IMR-90 (cell line): ENCODE data around the gene BTBD6. TPM values are rescaled to one million over a fixed set of nuclear protein-coding genes. Genes with fewer than 3 reads are reported as not detected.

Source experiments
- ATAC-seq: fragments of 200-7000 bp; cut with Tn5 transposase; 2 replicates; pipeline ENCODE4 v1.9.1; 2020; ENCODE audit warnings: low read depth, mild to moderate bottlenecking, moderate library complexity
- BruUV-seq: library from RNA; stranded (reverse); fragments of 400-500 nt; replicated peaks from 2 replicates; lab custom pipeline; 2021; lab: Mats Ljungman, UMichigan
- CTCF ChIA-PET: fragments of 300-600 bp; formaldehyde crosslinking; extraction: SDS; loops from one replicate; lab custom pipeline; 2021; ENCODE audit warnings: antibody characterized with exemption; lab: Yijun Ruan, JAX
- POLR2A ChIA-PET: fragments of 300-600 bp; sonication (Branson Sonifier 250); formaldehyde crosslinking; loops from one replicate; lab custom pipeline; 2022; ENCODE audit warnings: antibody characterized with exemption; ENCODE audit not compliant: unreplicated experiment; lab: Charles Lee
- DNase-seq: peaks from one replicate; pipeline ENCODE4 v3.0.0; 2013
- H2AFZ ChIP-seq: replicated peaks from 2 replicates; pipeline ENCODE3; 2013; ENCODE audit warnings: low read length, mild to moderate bottlenecking; ENCODE audit not compliant: poor library complexity
- H2AK5ac ChIP-seq: 2 replicates; pipeline ENCODE4 v1.6.1; 2013; ENCODE audit warnings: low read depth, low read length, inconsistent platforms
- H2AK9ac ChIP-seq: replicated peaks from 2 replicates; pipeline ENCODE3; 2013; ENCODE audit warnings: mild to moderate bottlenecking, low read depth, low read length, moderate library complexity; ENCODE audit not compliant: poor library complexity
- H2BK120ac ChIP-seq: 2 replicates; pipeline ENCODE4 v1.6.1; 2013; ENCODE audit warnings: low read depth, low read length, inconsistent platforms
- H2BK15ac ChIP-seq: 3 replicates; pipeline ENCODE4 v1.6.1; 2013; ENCODE audit warnings: low read depth, low read length, inconsistent platforms
- H2BK20ac ChIP-seq: 2 replicates; pipeline ENCODE4 v1.6.1; 2013; ENCODE audit warnings: low read depth, mild to moderate bottlenecking, inconsistent platforms, low read length, moderate library complexity
- H2BK5ac ChIP-seq: 2 replicates; pipeline ENCODE4 v1.6.1; 2013; ENCODE audit warnings: mild to moderate bottlenecking, low read depth, low read length, inconsistent platforms; ENCODE audit not compliant: poor library complexity, severe bottlenecking
- H3K14ac ChIP-seq: replicated peaks from 2 replicates; pipeline ENCODE4 v1.6.1; 2013; ENCODE audit warnings: low read depth, low read length, inconsistent platforms
- H3K18ac ChIP-seq: 2 replicates; pipeline ENCODE4 v1.6.1; 2013; ENCODE audit warnings: low read depth, low read length, control low read depth
- H3K23ac ChIP-seq: 2 replicates; pipeline ENCODE4 v1.6.1; 2013; ENCODE audit warnings: low read depth, low read length, inconsistent platforms
- H3K27ac ChIP-seq: 2 replicates; pipeline ENCODE4 v1.5.1; 2013; ENCODE audit warnings: mild to moderate bottlenecking, control low read depth, low read length; ENCODE audit not compliant: insufficient read depth
- H3K27me3 ChIP-seq: 2 replicates; pipeline ENCODE4 v1.6.1; 2013; ENCODE audit warnings: low read length; ENCODE audit not compliant: control insufficient read depth, insufficient read depth
- H3K36me3 ChIP-seq: 2 replicates; pipeline ENCODE4 v1.6.1; 2013; ENCODE audit warnings: low read length, mixed read lengths; ENCODE audit not compliant: control insufficient read depth, insufficient read depth
- H3K4ac ChIP-seq: 2 replicates; pipeline ENCODE4 v1.6.1; 2013; ENCODE audit warnings: low read depth, low read length, inconsistent platforms
- H3K4me1 ChIP-seq: 2 replicates; pipeline ENCODE4 v1.6.1; 2013; ENCODE audit warnings: low read length, mixed read lengths; ENCODE audit not compliant: control insufficient read depth, insufficient read depth
- H3K4me2 ChIP-seq: 2 replicates; pipeline ENCODE4 v1.6.1; 2013; ENCODE audit warnings: low read depth, mild to moderate bottlenecking, control low read depth, low read length, moderate library complexity
- H3K4me3 ChIP-seq: 2 replicates; pipeline ENCODE4 v1.5.1; 2013; ENCODE audit warnings: low read depth, mild to moderate bottlenecking, control low read depth, low read length, moderate library complexity; ENCODE audit not compliant: insufficient read depth
- H3K56ac ChIP-seq: 2 replicates; pipeline ENCODE4 v1.6.1; 2013; ENCODE audit warnings: low read length, inconsistent platforms; ENCODE audit not compliant: insufficient read depth; ENCODE audit errors: extremely low read depth
- H3K79me1 ChIP-seq, 2 experiments: 2 replicates each; pipeline ENCODE4 v1.6.1; 2013; ENCODE audit warnings: low read length in 2 of 2, inconsistent platforms in 1 of 2, low read depth in 1 of 2
- H3K9ac ChIP-seq: 2 replicates; pipeline ENCODE4 v1.6.1; 2013; ENCODE audit warnings: low read depth, low read length, control low read depth
- H3K9me1 ChIP-seq: 2 replicates; pipeline ENCODE4 v1.6.1; 2013; ENCODE audit warnings: low read length, inconsistent platforms; ENCODE audit not compliant: insufficient read depth
- H3K9me3 ChIP-seq: 2 replicates; pipeline ENCODE4 v1.6.1; 2013; ENCODE audit warnings: low read length; ENCODE audit not compliant: control insufficient read depth, insufficient read depth
- H4K20me1 ChIP-seq: 2 replicates; pipeline ENCODE4 v1.6.1; 2013; ENCODE audit warnings: low read length, inconsistent platforms; ENCODE audit not compliant: insufficient read depth
- H4K5ac ChIP-seq: 2 replicates; pipeline ENCODE4 v1.6.1; 2013; ENCODE audit warnings: mild to moderate bottlenecking, low read depth, low read length, control low read depth
- H4K8ac ChIP-seq, 2 experiments: 2 replicates each; pipeline ENCODE4 v1.6.1; 2013; ENCODE audit warnings: low read depth in 2 of 2, low read length in 2 of 2, control low read depth in 1 of 2, inconsistent platforms in 1 of 2
- H4K91ac ChIP-seq: 2 replicates; pipeline ENCODE4 v1.6.1; 2013; ENCODE audit warnings: low read depth, low read length, inconsistent platforms; ENCODE audit not compliant: insufficient read depth
- BHLHE40 ChIP-seq: fragments of 150-350 bp; IDR thresholded peaks from 2 replicates; pipeline ENCODE4 v1.6.1; 2016; ENCODE audit warnings: mild to moderate bottlenecking, low read depth, low read length
- CEBPB ChIP-seq: IDR thresholded peaks from 2 replicates; pipeline ENCODE4 v1.6.1; 2012; ENCODE audit warnings: low read depth, low read length, improper control_type of control experiment
- CHD1 ChIP-seq: IDR thresholded peaks from 2 replicates; pipeline ENCODE4 v1.6.1; 2012; ENCODE audit warnings: low read depth, low read length, improper control_type of control experiment
- CTCF ChIP-seq: conservative IDR thresholded peaks from 2 replicates; pipeline ENCODE4 v1.5.1; 2012; ENCODE audit warnings: mild to moderate bottlenecking, low read depth, low read length, improper control_type of control experiment
- ELK1 ChIP-seq: fragments of 150-350 bp; IDR thresholded peaks from 2 replicates; pipeline ENCODE4 v1.6.1; 2016; ENCODE audit warnings: low read depth, mild to moderate bottlenecking, low read length, moderate library complexity, borderline replicate concordance
- FOS ChIP-seq: fragments of 150-350 bp; IDR thresholded peaks from 2 replicates; pipeline ENCODE4 v1.6.1; 2016; ENCODE audit warnings: low read depth, low read length
- MAFK ChIP-seq: IDR thresholded peaks from 2 replicates; pipeline ENCODE4 v1.6.1; 2012; ENCODE audit warnings: low read depth, low read length, improper control_type of control experiment
- MAZ ChIP-seq: IDR thresholded peaks from 2 replicates; pipeline ENCODE4 v1.6.1; 2012; ENCODE audit warnings: low read depth, mild to moderate bottlenecking, low read length, improper control_type of control experiment, moderate library complexity, borderline replicate concordance
- MXI1 ChIP-seq: IDR thresholded peaks from 2 replicates; pipeline ENCODE4 v1.6.1; 2012; ENCODE audit warnings: low read depth, mild to moderate bottlenecking, low read length, moderate library complexity, borderline replicate concordance
- NFE2L2 ChIP-seq: fragments of 150-350 bp; IDR thresholded peaks from 2 replicates; pipeline ENCODE4 v1.6.1; 2016; ENCODE audit warnings: low read depth, mild to moderate bottlenecking, low read length
- POLR2A ChIP-seq: IDR thresholded peaks from 2 replicates; pipeline ENCODE4 v1.6.1; 2012; ENCODE audit warnings: mild to moderate bottlenecking, low read depth, low read length
- RAD21 ChIP-seq: IDR thresholded peaks from 2 replicates; pipeline ENCODE4 v1.6.1; 2012; ENCODE audit warnings: low read length, improper control_type of control experiment
- RCOR1 ChIP-seq: IDR thresholded peaks from 2 replicates; pipeline ENCODE4 v1.6.1; 2012; ENCODE audit warnings: mild to moderate bottlenecking, low read length, improper control_type of control experiment; ENCODE audit not compliant: insufficient replicate concordance
- RFX5 ChIP-seq: IDR thresholded peaks from 2 replicates; pipeline ENCODE4 v1.8.0; 2012; ENCODE audit warnings: low read depth, mild to moderate bottlenecking, low read length, moderate library complexity
- SMC3 ChIP-seq: fragments of 150-350 bp; IDR thresholded peaks from 2 replicates; pipeline ENCODE4 v1.6.1; 2016; ENCODE audit warnings: low read depth, mild to moderate bottlenecking, antibody characterized with exemption, low read length, moderate library complexity
- USF2 ChIP-seq: fragments of 150-350 bp; IDR thresholded peaks from 2 replicates; pipeline ENCODE4 v1.6.1; 2017; ENCODE audit warnings: mild to moderate bottlenecking, antibody characterized with exemption, low read length, low read depth
- WGBS, 2 experiments: methylation state at CpG; one replicate each; pipeline versions ENCODE4 v1.1.5 to v1.1.7; 2013; ENCODE audit warnings: missing lambda C conversion rate in 2 of 2; ENCODE audit not compliant: insufficient read length in 1 of 2; ENCODE audit errors: extremely low coverage in 2 of 2; 5-methylcytosine and 5-hydroxymethylcytosine counted together
- dilution Hi-C: fragments of 300-500 bp; cut with HindIII; formaldehyde crosslinking; loops from one replicate; pipeline ENCODE4 v1.14.3; 2018; ENCODE audit warnings: low sequenced_read_pairs; ENCODE audit not compliant: unreplicated experiment
- in situ Hi-C: fragments of 300-500 bp; cut with MboI; formaldehyde crosslinking; loops from 3 replicates; pipeline ENCODE4 v1.14.3; 2019; ENCODE audit warnings: low sequenced_read_pairs, inconsistent platforms, mixed read lengths
- intact Hi-C: fragments of 100-400 bp; cut with micrococcal nuclease; formaldehyde crosslinking; loops from 2 replicates; pipeline ENCODE4 v1.10.0; 2022
- polyA plus RNA-seq, 3 experiments: library from polyadenylated mRNA; depleted of rRNA; stranded (reverse); fragments of >200 nt; gene quantifications; 2 replicates each; pipeline ENCODE4 v1.2.3, GENCODE V29; 2012; ENCODE audit warnings: low replicate concordance in 1 of 3
- total RNA-seq: library from RNA; depleted of rRNA; stranded (reverse); fragments of >200 nt; gene quantifications from 2 replicates; pipeline ENCODE4 v1.2.3, GENCODE V29; 2012

The BTBD6 gene
- total and polyA plus RNA-seq, 2 of the 4 experiments (the other 2 are of a cell fraction): 33.9 to 43.9 TPM

- Histone ChIP-seq H2AK5ac (no peak overlapping the region), H3K9me1 (no peaks in the 10 kb centered on the region), H3K23ac (no peak overlapping the region), H3K4me3 (no peak overlapping the region), H3K18ac (no peak overlapping the region), H4K91ac (no peak overlapping the region), H3K27me3 (no peaks in the 10 kb centered on the region), H3K9ac (no peak overlapping the region), H3K4me1 (peaks cover under 1% of the 10 kb centered on the region; the same call in 1 of the 2 replicates), H4K8ac (no peak overlapping the region), H3K56ac (no peak overlapping the region), H3K4ac (no peak overlapping the region), H2BK15ac (no peak overlapping the region), H2BK20ac (no peak overlapping the region), H3K9me3 (no peaks in the 10 kb centered on the region), H2BK5ac (no peak overlapping the region), H3K36me3 (peaks cover 14% of the 10 kb centered on the region), H3K4me2 (no peak overlapping the region), H2BK120ac (no peak overlapping the region), H2AFZ (no peak overlapping the region), H4K5ac (no peak overlapping the region), H3K14ac (no peak overlapping the region), H4K20me1 (peaks cover 9% of the 10 kb centered on the region), H2AK9ac (no peak overlapping the region), H3K27ac (no peak overlapping the region), H3K79me1 (no peaks in the 10 kb centered on the region)
- dilution Hi-C loops: no loop called here
- in situ Hi-C loops: no loop called here
- DNase-seq (no peak), ATAC-seq (no peak)
- TF ChIP-seq RAD21 (no peak), MAFK (no peak), MAZ (no peak), MXI1 (no peak), USF2 (no peak), RCOR1 (no peak), RFX5 (no peak), CTCF (no peak), ELK1 (no peak), BHLHE40 (no peak), CEBPB (no peak), SMC3 (no peak), NFE2L2 (no peak), CHD1 (no peak), POLR2A (no peak), FOS (no peak)
- 87% methylated on average over 9 of the region's 25 CpGs; no CpG with 5 or more reads in 1 of the 2 experiments for WGBS, 2 experiments
- ChIA-PET CTCF (no interaction called here), POLR2A (no interaction called here)
- intact Hi-C loops: no loop called here
- BruUV-seq: no TSS peak
These were observed 40.2 kb upstream of the BTBD6 start for GRCh38 chr14:105207996-105208737.
